ENCODE data around the gene MLYCD. TPM values are rescaled to one million over a fixed set of nuclear protein-coding genes. Genes with fewer than 3 reads are reported as not detected.

The MLYCD gene
- polyA plus RNA-seq, 5 donors, result 3.2 to 4.3 (median 3.7) TPM

DNA sequence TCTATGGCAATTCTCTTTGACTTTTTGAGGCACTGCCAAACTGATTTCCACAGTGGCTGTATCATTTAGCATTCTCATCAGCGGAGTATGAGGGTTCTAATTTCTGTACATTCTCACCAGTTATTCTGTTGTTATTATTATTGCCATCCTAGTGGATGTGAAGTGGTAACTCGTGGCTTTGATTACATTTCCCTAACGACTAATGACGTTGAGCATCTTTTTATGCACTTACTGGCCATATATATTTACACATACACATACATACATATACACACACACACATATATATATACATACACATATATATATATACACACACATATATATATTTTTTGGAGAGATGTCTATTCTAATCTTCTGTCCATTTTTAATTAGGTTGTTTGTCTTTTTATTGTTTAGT, 3.7 kb upstream of the MLYCD start:
- DNase-seq, result no peak

GRCh38 chr16:83895942-83896341, 3.0 kb upstream of the MLYCD start:
- no peak for DNase-seq

- peak; percentile 40 to 52 for DNase-seq
Measured at GRCh38 chr16:83899272-83899897, 470 bp downstream of the MLYCD start.

DNA sequence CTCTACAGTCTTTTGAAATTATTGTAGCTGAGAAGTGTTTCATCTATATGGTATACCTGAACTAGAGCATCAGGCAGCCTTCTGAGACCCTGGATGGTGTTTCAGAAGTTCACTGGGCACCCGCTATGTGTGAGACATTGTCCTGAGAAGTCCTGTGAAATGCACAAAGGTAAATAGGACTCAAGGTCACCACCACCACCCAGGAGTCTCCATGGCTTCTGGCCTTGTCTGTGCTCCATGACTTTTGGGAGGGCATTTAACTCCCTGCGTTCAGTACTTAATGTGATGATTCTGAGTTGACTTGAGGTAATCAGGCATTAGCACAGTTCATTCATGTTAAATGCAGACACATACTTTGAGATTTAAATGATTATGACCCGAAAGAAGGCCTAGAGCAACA, 1.1 kb downstream of the MLYCD start:
- DNase-seq, result no peak

GRCh38 chr16:83900571-83900970, 1.7 kb downstream of the MLYCD start:
- no peak for DNase-seq

- no peak for DNase-seq
Measured at GRCh38 chr16:83901101-83901500, 2.2 kb downstream of the MLYCD start.

DNA sequence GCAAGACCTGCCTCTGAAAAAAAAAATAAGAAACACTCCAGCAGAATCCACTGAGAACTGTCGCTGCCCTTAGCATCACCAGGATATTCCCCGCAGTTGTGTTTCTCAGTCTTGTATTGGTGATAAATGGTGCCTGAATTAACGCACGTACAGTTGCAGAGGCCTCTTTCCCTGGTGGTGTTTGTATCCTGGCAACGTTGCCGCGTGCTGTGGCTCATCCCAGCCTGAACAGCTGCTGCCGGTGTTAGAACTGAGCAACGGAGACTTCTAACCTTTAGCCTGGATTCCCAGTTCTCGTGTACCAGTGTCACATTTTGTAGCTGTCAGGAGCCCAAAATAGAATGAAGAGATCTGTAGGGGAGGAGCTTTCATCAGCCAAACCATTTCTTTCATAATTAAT, 4.8 kb downstream of the MLYCD start:
- DNase-seq, result no peak

- no peak for DNase-seq
Measured at GRCh38 chr16:83906683-83907082, 7.8 kb downstream of the MLYCD start.

- no peak for DNase-seq
Measured at GRCh38 chr16:83907111-83907510, 8.2 kb downstream of the MLYCD start.

DNA sequence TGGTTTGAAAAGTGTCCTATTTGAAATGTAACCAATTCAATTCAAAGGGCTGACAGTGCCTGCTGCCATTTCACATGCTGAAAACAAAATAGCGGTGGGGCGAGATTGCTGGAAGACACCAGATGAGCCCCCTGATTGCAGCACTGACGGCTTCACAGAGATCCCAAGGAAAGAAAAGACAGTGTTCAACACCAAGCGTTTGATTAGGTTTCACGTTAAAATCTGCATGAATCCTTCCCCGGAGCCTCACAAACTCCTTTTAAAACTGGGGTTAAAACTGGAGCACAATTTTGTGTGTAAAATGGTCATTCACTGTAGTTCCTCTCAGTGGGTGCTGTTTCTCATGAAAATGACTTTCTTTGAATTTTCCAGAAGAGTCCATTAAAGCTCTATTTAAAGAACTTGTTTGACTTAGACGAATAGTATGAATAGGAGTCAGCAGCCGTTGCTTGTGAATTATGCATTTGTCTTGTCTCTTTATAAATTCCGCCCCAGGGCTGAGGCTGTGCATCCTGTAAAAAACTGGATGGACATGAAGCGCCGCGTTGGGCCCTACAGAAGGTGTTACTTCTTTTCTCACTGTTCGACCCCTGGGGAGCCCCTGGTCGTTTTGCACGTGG, 8.8 kb downstream of the MLYCD start:
- DNase-seq, result no peak

GRCh38 chr16:83908798-83909197, 9.9 kb downstream of the MLYCD start:
- DNase-seq, result no peak

DNA sequence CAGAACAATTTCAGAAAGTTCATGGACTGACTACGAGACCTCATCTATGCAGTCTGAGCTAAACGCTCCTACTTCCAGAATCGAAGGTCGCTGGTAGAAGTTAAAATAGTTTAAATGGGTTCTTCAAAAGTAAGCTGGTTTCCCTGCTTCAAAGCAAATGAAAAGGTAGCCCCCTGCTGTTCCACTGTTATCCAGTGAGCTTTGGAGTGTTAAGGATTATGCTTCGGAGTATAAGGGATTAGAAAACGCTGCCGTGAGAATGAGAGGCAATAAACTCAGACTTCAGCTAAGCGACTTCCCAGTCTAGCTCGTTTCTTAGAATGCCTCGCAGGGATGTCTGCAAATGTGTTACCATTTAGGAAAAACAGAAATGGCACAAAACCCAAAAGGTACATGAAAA, 12.4 kb downstream of the MLYCD start:
- DNase-seq, result no peak

- DNase-seq, result no peak
Measured at GRCh38 chr16:83912519-83913244, 13.8 kb downstream of the MLYCD start.

- peak; percentile 77 to 86 for DNase-seq
Measured at GRCh38 chr16:83913245-83913633, 14.3 kb downstream of the MLYCD start.

DNA sequence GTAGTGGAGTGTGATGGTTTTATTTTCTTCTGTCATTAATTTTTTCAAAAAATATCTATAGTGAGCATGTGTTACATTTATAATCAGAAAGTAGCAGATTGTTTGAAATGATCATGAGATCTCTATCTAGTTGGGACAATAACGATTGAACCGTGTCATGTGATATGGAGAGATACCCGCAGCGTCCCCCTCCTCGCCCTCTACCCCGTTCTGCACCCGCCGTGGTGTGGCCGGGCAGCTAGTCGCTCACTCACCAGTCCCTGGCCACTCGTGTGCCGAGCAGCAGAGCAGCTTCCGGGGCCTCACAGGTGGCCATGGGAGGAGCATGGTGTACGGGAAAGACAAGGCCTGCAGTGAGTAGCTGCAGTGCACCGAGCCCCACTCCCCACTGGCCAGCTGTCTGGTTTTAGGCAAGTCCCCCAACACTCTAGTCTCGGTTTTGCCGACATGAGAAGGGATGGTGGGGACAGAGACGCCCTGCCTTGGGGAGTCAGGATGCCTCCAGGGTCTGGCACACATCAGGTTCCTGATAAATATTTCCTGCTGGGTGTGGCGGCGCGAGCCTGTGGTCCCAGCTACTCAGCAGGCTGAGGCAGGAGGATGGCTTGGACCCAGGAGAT, 15.3 kb downstream of the MLYCD start:
- no peak for DNase-seq

DNA sequence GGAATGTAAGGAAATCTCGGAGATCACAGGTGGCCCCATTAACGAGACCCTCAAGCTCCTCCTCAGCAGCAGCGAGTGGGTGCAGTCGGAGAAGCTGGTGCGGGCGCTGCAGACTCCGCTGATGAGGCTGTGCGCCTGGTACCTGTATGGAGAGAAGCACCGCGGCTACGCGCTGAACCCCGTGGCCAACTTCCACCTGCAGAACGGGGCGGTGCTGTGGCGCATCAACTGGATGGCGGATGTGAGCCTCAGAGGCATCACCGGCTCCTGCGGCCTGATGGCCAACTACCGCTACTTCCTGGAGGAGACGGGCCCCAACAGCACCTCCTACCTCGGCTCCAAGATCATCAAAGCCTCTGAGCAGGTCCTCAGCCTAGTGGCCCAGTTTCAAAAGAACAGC, 16.2 kb downstream of the MLYCD start:
- no peak for DNase-seq

DNA sequence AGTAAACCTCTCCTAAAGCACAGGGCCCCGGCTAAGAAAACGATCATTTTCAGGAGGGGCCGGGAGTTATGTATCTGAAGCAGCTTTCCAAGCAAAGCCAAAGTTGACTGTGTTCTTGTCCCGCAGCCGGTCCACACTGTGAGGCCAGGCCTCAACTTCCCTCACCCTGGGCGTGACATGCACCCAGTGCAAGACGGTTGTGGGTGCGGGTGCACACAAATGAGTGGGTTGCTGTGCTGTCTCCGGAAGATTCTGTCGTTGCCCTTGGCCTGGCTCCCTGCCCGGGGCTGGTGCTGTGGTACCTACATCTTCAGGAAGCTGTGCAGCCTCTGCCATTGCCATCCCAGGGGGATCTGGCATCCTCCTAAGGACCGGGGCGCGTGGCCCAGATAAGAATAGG, 16.6 kb downstream of the MLYCD start:
- DNase-seq, result no peak

DNA sequence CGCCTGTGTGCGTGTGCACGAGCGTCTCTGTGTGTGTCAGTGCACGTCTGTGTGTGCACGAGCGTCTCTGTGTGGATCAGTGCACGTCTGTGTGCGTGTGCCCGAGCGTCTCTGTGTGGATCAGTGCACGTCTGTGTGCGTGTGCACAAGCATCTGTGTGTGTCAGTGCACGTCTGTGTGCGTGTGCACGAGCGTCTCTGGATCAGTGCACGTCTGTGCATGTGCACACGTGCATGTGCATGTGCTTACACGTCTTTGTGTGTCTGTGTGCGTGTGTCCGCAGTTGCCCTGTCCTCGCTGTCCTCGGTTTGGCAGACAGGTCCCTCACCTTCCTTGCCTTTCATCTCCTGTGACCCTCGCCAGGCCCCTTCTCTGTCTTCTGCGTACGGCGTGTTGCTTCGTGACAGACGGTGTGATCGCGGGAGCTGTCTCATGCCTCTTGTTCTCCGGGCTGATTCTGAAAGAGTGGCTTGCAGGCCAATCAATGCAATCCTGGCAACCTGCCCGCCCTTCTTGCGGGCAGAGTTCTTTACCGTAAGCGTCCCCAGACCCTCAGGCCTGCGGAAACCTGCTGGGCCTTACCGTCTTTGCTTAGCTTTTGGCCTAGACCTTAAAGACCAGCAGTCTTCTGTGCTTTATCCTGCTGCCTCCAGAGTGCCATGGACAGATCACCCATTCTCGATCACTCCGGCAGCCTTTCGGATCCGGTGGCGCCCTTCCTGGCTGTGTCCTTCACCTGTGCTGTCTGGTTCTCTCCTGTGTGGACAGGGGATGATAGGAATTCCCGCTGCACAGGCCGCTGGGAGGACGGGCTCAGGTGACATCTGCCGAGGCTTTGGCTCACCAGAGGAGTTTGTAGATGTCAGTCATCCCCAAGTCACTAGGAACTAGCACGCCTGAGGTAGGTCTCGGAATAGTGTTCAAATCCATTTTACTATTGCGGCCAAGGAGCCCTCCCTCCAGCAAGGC, 18.5 kb downstream of the MLYCD start:
- no peak for DNase-seq

DNA sequence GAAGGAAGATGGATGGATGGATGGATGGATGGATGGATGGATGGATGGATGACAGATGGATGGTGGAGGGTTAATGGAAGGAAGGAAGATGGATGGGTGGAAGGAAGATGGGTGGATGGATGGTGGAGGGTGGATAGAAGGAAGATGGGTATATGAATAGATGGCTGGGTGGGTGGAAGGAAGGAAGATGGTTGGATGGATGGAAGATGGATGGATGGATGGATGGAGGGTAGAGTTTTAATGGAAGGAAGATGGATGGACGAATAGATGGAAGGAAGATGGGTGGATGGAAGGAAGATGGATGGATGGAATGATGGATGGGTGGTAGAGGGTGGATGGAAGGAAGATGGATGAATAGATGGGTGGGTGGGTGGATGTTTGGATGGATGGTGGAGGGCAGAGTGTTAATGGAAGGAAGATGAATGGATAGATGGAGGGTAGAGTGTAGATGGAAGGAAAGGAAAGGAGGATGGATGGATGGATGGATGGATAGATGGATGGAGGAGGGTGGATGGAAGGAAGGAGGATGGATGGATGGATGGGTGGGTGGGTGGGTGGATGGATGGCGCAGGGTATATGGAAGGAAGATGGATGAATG, 22.1 kb downstream of the MLYCD start:
- no peak for DNase-seq

DNA sequence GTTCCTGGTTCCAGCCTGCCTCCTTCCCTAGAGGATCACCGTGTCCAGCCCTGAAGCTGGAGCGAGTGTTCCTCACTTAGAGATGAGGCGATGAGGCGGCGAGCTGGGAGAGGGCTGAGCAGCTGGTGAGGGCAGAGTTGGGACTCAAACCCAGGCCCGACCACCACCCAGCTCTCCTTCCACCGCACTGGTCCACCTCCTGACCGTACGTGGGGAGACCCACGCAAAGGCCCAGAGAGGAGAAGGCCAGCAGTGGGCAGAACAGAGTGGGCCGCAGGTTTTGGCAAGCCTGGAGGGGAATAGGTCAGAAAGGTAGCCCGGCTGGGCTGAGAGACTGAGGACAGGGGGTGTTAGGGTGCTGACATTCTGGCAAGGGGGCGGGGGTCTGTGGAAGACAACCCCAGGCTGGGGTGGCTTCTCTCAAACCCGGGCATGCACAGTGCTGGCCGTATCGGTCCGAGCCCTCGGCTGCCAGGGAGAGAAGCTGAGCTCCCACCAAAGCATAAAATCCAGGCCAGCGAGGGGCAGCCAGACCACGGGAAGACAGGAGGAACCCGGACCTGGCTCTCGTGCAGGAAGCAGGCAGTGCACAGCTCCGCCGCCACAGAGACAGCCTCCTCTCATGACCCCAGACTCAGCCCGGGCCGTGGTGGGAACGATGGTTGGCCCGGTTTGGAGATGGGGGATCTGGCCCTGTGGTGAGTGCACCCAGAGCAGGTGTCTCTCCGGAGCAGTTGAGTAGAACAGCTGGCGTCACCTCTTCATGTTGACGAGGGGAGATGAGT, 24.9 kb downstream of the MLYCD start:
- DNase-seq, result no peak
